ENCODE measurements around the gene EOMES. TPM values are rescaled to one million over a fixed set of nuclear protein-coding genes. Genes with fewer than 3 reads are reported as not detected.

The EOMES gene
- not detected in 2 replicates for total RNA-seq

DNA sequence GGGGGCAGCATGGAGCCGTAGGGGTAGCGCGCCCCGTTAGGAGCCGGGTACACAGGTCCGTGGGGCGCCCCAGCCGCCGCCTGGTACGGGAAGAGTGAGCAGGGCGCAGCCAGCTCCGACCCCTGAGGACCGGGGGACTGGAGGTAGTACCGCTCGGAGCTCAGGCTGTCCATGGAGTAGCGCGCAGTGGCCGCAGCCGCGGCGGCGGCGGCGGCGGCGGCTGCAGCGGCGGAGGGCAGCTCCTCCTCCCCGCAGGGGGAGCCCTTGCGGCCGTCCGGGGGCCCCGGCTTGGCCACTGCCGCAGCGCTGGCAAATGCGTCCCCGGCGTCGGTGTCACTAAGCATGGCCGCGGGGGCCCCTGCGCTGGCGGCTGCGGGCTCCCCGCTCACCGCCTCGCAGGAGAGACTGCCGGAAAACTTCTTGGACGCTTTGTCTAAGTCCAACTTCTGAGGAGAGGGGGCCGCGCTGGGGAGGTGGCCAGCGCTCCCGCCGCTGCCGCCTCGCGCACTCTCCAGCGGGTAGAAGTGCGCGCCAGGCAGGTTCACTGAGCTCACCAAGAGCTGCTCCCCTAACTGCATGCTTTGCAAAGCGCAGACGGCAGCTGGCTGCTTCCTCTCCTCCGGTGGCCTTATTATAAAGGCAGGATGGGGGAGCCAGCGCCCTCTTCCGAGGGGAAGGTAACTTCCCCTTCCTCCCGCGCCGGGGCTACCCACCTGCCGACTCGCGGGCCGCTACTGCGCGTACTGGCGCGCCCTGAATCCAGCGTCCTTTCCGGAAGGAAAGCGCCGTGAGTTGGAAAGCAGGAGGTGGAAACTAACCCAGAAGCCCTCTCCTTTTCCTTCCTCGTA, at the start of gene EOMES:
Gene EOMES (minus strand): TSS at position 607 of the 848 bp plus-strand sequence. CDS start 29 bp downstream, at position 578.

Other genes with a start within 250 kb of the EOMES start
- 21.2 and 56.6 TPM in 2 replicates for gene SLC4A7, start 237.9 kb downstream of the EOMES start, total RNA-seq

Measured in dermis lymphatic vessel endothelial cell (primary cell).